HEK293 (cell line): ENCODE data around the gene LTBP1.

ENCODE experiments used
- CTCF ChIA-PET: fragments of 350-600 bp; formaldehyde crosslinking; extraction: SDS; loops from one replicate; lab custom pipeline; 2021; ENCODE audit warnings: antibody characterized with exemption; lab: Yijun Ruan, JAX
- POLR2A ChIA-PET: fragments of 300-600 bp; formaldehyde crosslinking; extraction: SDS; loops from one replicate; lab custom pipeline; 2020; ENCODE audit warnings: antibody characterized with exemption, inconsistent platforms; lab: Yijun Ruan, JAX
- H3K27ac ChIP-seq: fragments of 200-500 bp; sonication (Bioruptor generic); 2 replicates; pipeline ENCODE4 v1.5.1; 2014; ENCODE audit warnings: low read depth, low read length, control low read depth, inconsistent platforms; ENCODE audit errors: extremely low read depth
- H3K36me3 ChIP-seq, 2 experiments: fragments of 200-500 bp in 1 of 2; sonication (Bioruptor generic) in 1 of 2; 1 replicate in 1 of 2; 2 replicates in 1 of 2; pipeline ENCODE4 v1.5.1; 2014 to 2017; ENCODE audit warnings: inconsistent platforms in 2 of 2, low read length in 2 of 2; ENCODE audit not compliant: control insufficient read depth in 2 of 2, insufficient read depth in 1 of 2
- H3K4me1 ChIP-seq: fragments of 200-500 bp; sonication (Bioruptor generic); 2 replicates; pipeline ENCODE4 v1.5.1; 2014; ENCODE audit warnings: mild to moderate bottlenecking, low read length, inconsistent platforms; ENCODE audit not compliant: control insufficient read depth, insufficient read depth
- H3K4me3 ChIP-seq: 2 replicates; pipeline ENCODE4 v1.5.1; 2011; ENCODE audit warnings: low read depth, mild to moderate bottlenecking, control low read depth, low read length, moderate library complexity
- H3K9me3 ChIP-seq: fragments of 200-500 bp; sonication (Bioruptor generic); 2 replicates; pipeline ENCODE4 v1.5.1; 2014; ENCODE audit warnings: low read depth, low read length, inconsistent platforms; ENCODE audit not compliant: control insufficient read depth, insufficient read depth
- KLF9 ChIP-seq: fragments of 450-650 bp; formaldehyde crosslinking; IDR thresholded peaks from 2 replicates; pipeline ENCODE4 v1.5.1; 2016; ENCODE audit warnings: missing biosample characterization, missing genetic modification characterization, low read depth
- PRDM2 ChIP-seq: fragments of 450-650 bp; formaldehyde crosslinking; IDR thresholded peaks from 2 replicates; pipeline ENCODE4 v1.5.1; 2016; ENCODE audit warnings: missing biosample characterization, missing genetic modification characterization, borderline replicate concordance
- ZNF146 ChIP-seq: fragments of 450-650 bp; formaldehyde crosslinking; IDR thresholded peaks from 2 replicates; pipeline ENCODE4 v1.5.1; 2016; ENCODE audit warnings: missing biosample characterization, missing genetic modification characterization
- ZNF184 ChIP-seq: fragments of 450-650 bp; IDR thresholded peaks from 2 replicates; pipeline ENCODE4 v1.5.1; 2018; ENCODE audit warnings: missing biosample characterization, mild to moderate bottlenecking, missing genetic modification characterization
- ZNF19 ChIP-seq: fragments of 450-650 bp; formaldehyde crosslinking; IDR thresholded peaks from 2 replicates; pipeline ENCODE4; 2016; ENCODE audit warnings: missing biosample characterization, missing genetic modification characterization, low read depth
- ZNF211 ChIP-seq: fragments of 450-650 bp; formaldehyde crosslinking; IDR thresholded peaks from 2 replicates; pipeline ENCODE4 v1.5.1; 2016; ENCODE audit warnings: low read depth, missing biosample characterization, missing genetic modification characterization
- ZNF280D ChIP-seq: fragments of 450-650 bp; formaldehyde crosslinking; IDR thresholded peaks from 2 replicates; pipeline ENCODE4 v1.5.1; 2016; ENCODE audit warnings: missing biosample characterization, missing genetic modification characterization
- ZNF335 ChIP-seq: fragments of 450-650 bp; formaldehyde crosslinking; conservative IDR thresholded peaks from 2 replicates; pipeline ENCODE4 v1.5.1; 2016; ENCODE audit warnings: missing biosample characterization, missing genetic modification characterization
- ZNF398 ChIP-seq: fragments of 450-650 bp; formaldehyde crosslinking; IDR thresholded peaks from 2 replicates; pipeline ENCODE4 v1.5.1; 2017; ENCODE audit warnings: missing biosample characterization, missing genetic modification characterization
- ZNF639 ChIP-seq: fragments of 450-650 bp; formaldehyde crosslinking; IDR thresholded peaks from 2 replicates; pipeline ENCODE4 v1.5.1; 2016; ENCODE audit warnings: missing biosample characterization, missing genetic modification characterization

The LTBP1 gene

GRCh38 chr2:32902986-32903385 lies 43.8 kb upstream of the LTBP1 start (continued):
- no peak for TF ChIP-seq ZNF211 (tag by site-specific recombination)
- TF ChIP-seq KLF9 (tag by site-specific recombination): no peak
- TF ChIP-seq ZNF184: no peak
- no peak for TF ChIP-seq ZNF19 (tag by site-specific recombination)
- TF ChIP-seq ZNF335 (tag by site-specific recombination): no peak
- no peak for TF ChIP-seq ZNF639

- H3K36me3 ChIP-seq: no peaks in the 10 kb centered on the region
- TF ChIP-seq ZNF280D (tag by site-specific recombination) (no peak), PRDM2 (tag by site-specific recombination) (no peak), ZNF639 (no peak), ZNF398 (tag by site-specific recombination) (no peak), ZNF146 (no peak)
- POLR2A ChIA-PET: interaction anchor here (1.1 kb wide), 1 partner anchor 695 kb away, joined by 4 read pairs; the partner anchor contains the start of gene FAM98A
- H3K27ac ChIP-seq: no peak overlapping the region
- H3K4me1 ChIP-seq: no peaks in the 10 kb centered on the region
- no peak overlapping the region for H3K4me3 ChIP-seq
- CTCF ChIA-PET: no interaction called here
- no peaks in the 10 kb centered on the region for H3K9me3 ChIP-seq
These were observed 42.7 kb upstream of the LTBP1 start for GRCh38 chr2:32904074-32904473.
